NK-92 (cell line): ENCODE results near the gene ZNF202.
"Not testable (repeated sequence)": the region's sequence is repeated elsewhere in the genome, so short reads cannot be mapped to it uniquely, and the experiment has no call there.

Source experiments
- DNase-seq: peaks from one replicate; lab custom pipeline; 2025; ENCODE audit not compliant: unreplicated experiment; lab: John Stamatoyannopoulos, UW

Gene ZNF202

GRCh38 chr11:123741159-123742030 is at the start of gene ZNF202:
Gene ZNF202, minus strand, starts transcription at chr11:123741660. Its CDS starts 10,772 bp downstream, at chr11:123730888.
- peak; percentile 14 for DNase-seq

GRCh38 chr11:123783536-123783935 is 42.1 kb upstream of the ZNF202 start:
- DNase-seq = no peak

DNA sequence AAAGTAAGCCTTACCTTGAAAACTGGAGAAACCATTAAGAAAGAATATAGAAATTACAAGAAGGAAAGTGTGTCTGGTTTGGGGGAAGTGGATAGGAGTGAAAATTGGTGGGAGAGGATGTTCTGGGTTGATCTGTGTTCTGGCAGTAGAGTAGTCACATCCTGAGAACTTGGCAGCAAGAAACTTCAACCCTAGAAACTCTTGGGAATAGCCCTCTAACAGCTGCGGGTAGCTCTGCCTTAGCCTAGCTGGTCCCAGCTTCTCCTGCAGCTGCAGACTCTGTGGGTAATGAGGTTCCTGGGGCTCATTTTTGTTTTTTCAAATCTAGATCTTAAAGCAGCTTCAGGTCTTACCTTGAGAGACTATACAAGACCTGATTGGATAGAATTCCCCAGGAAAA is 37.1 kb upstream of the ZNF202 start:
- DNase-seq = no peak

DNA sequence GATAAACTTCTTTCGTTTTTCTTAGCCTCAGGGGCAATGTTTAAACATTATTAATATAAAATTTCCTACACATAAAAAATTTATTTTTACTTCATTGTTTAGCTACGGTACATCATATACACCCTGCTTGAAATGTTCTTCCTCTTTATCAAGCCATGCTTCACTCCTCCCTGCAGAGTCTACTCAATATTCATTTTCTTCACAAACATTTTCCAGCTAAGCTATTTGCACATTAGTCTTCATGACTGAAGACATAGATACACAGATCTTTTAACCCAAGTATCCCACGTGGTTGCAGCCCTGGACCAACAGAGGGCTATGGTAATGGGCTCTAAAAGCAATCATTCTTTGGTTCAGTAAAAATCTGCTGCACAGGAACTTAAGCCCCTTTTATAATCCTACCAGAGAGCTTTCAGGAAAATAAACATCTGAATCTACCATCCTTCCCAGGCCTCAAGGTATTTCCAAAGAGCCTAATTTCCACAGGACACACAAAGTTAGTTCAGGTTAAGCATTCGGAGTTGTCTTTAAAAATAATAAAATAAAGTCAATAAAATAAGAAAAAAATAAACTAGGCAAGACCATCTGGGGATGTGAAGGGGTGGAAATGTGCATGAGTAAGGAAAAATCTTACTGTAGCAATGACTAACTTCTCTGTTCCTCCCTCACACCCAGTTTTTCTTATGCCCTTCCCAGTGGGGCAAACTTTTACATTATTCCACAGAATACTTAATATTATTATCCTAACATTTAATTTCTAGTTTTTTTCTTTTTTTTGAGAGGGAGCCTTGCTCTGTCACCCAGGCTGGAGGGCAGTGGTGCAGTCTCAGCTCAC is 34.5 kb upstream of the ZNF202 start:
- no peak for DNase-seq

DNA sequence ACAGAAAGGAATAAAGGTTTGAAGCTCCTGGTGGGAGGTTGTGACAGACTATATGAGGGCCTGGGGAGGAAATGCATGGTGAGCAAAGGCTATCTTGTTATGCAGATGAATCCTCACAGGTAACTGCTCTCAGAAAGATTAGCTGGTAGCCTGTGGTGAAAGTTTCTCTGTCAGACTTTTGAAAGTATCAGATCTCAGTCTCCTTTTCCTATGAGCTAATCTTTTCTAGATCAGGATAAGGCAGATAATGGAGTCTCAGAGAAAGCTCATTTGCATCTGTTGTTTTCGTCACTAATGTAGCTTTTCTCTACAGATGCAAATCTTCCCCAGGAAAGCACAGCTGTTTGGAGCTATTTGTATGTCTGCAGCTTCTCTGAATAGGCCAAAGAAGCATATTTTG is 33.8 kb upstream of the ZNF202 start:
- no peak for DNase-seq

DNA sequence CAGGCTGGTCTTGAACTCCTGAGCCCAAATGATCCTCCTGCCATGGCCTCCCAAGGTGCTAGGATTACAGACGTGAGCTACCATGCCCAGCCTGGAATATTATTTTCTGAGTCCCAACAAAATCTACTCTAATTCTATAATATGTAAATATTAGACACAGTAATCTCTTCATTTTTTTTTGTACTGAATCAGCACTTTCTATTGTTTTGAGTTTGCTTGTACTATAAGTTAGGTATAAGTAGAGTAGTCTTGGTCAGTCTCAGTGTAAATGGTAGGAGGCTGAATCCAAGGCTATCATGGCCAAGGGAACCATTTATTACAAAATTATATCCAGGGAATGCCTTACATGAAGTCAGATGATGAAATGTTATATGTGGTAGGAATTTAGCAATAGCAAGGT is 32.5 kb upstream of the ZNF202 start:
- no peak for DNase-seq

DNA sequence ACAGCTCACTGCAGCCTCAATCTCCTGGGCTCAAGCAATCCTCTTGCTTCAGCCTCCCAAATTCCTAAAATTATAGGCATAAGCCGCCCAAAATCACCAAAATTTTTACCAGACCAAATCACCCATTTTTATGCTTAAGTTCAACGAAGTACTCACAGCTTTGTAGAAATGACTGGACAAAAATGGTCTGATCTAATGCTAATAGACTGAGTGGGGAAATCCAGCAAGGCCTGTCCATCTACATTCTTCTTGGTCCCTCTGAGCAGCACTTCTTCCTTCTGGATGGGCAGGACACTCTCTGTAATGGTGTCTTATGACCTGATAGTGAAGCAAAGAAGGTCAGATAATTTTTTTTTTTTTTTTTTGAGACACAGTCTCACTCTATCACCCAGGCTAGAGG is 31.6 kb upstream of the ZNF202 start:
- DNase-seq = no peak

- DNase-seq = no peak
Measured at GRCh38 chr11:123771664-123772063, 30.2 kb upstream of the ZNF202 start.

- DNase-seq = no peak
Measured at GRCh38 chr11:123770712-123771111, 29.3 kb upstream of the ZNF202 start.

DNA sequence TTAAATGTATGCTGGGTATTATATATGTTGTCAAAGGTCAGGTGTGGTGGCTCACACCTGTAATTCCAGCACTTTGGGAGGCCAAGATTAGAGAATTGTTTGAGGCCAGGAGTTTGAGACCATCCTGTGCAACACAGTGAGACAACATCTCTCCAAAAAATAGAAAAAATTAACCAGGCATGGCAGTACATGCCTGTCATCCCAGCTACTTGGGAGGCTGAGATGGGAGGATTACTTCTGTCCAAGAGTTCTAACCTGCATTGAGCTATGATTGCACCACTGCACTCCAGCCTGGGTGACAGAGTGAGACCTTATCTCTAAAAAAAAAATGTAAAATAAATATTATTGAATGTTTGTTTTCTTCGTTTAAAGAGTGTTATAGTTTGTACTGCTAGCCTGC is 24.1 kb upstream of the ZNF202 start:
- DNase-seq = no peak

DNA sequence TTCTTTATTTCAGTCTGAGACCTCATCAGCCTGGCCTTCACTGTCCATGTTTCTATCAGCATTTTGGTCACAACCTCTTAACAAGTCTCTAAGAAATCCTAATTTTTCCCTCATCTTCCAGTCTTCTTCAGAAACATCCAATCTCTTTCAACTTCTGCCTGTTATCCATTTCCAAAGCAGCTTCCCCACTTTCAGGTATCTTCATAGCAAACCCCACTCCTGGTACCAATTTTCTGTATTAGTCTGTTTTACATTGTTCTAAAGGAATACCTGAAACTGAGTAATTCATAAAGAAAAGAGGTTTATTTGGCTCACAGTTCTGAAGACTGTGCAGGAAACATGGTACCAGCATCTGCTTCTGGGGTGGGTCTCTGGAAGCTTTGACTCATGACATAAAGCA is 21.0 kb upstream of the ZNF202 start:
- DNase-seq = no peak

DNA sequence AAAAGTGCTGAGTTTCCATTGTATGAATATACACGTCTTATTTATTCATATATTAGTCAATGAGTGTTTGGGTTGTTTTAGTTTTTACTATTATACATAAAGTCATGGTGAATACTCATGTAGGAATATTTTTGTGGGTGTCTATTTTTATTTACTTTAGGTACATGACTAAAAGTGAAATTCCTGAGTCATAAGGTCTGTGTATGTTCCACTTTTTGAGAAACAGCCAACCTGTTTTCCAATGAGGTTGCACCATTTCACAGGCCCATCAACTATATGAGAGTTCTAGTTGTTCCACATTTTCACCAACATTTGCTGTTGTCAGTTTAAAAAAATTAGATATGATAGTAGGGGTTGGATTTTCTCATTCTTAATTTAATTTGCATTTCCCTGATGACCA is 19.4 kb upstream of the ZNF202 start:
- DNase-seq = no peak

DNA sequence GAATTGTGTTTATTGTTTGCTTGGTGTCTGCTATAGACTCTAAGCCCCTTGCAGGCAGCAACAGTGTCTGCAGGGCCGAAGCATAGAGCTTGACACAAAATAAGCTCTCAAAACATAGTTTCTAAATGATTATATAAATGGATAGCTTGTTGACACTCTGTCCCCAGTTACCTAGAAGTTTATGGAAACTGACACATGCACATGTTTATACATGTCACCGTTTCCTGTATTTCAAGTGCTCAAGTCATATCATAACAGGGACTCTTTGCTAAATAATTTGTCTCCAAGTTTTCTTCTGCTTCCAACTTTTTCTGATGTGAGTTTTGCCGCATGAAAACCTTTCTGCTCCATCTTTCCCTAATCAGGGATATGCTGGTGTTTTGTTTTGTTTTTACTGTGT is 16.5 kb upstream of the ZNF202 start:
- DNase-seq = no peak

DNA sequence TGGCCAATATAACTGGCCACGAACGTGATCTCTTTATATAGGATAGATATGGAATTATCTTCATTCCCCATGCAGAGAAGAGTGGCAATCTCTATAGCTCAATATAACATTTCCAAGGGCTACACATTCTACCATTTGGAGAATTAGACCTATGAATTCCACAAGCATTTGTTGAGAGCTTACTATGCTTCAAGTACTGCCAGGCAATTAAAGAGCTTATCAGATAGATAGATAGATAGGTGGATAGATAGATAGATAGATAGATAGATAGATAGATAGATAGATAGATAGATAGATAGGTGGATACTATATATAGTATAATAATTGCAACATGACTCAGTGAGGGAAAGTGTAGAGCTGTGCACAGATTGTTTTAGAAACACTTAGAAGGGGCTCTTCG is 14.4 kb upstream of the ZNF202 start:
- no peak for DNase-seq

DNA sequence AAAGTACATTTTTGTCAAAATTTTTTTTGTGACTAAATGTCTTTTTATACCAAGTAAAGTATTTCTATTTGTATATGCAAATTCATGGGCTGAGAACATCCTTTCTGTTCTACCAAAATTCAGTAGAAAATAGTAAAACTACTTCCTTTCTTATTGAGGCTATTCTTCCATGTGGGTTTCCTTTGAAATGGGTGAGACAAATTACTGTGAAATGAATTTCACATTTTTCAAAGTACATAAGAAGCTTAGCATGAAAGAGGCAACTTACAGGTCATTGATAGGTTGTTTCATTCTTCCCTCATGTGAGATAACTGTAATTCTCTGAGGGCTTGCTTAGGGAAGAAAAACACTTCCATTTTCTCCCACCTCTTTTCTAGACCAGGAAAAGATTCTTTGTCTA is 13.9 kb upstream of the ZNF202 start:
- no peak for DNase-seq

DNA sequence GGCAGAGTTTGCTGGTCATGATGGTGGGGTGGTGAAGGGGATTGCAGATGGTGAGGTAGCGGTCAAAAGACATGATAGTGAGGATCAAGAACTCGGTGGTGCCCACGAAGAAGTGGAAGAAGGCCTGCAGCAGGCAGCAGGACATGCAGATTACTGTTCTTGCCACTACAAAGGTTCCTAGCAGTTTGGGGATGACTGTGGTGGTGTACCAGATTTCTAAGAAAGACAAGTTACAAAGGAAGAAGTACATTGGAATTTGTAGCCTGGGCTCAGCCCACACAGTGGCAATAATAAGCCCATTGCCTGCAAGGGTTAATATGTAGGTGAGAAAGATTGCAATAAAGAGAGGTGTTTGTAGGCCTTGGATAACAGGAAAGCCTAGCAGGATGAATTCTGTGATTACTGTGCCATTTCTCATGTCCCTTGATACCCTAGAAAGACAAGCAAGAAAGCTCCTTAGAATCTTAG is 12.7 kb upstream of the ZNF202 start, which contains the start of gene OR6X1:
TSS of gene OR6X1 (minus strand) at position 418 of the 468 bp plus-strand sequence. CDS start at position 418, 0 bp downstream.
- DNase-seq = no peak

GRCh38 chr11:123753110-123753509 is 11.7 kb upstream of the ZNF202 start:
- DNase-seq = no peak

GRCh38 chr11:123751781-123752180 is 10.3 kb upstream of the ZNF202 start:
- DNase-seq = no peak

- DNase-seq = not testable (repeated sequence)
Measured at GRCh38 chr11:123748349-123748748, 6.9 kb upstream of the ZNF202 start.

- no peak for DNase-seq
Measured at GRCh38 chr11:123745764-123746451, 4.4 kb upstream of the ZNF202 start.

- DNase-seq = no peak
Measured at GRCh38 chr11:123742724-123743120, 1.3 kb upstream of the ZNF202 start.
